GM18951 (cell line): ENCODE measurements around the gene SERPINA5.
"Not testable (repeated sequence)": the region's sequence is repeated elsewhere in the genome, so short reads cannot be mapped to it uniquely, and the experiment has no call there.

ENCODE experiments used
- POLR2A ChIP-seq: IDR thresholded peaks from 4 replicates; pipeline ENCODE4 v1.6.1; 2011; ENCODE audit warnings: mild to moderate bottlenecking; ENCODE audit not compliant: insufficient read length, insufficient read depth; ENCODE audit errors: extremely low read depth
- in situ Hi-C: fragments of 300-500 bp; cut with MboI; formaldehyde crosslinking; loops from one replicate; pipeline ENCODE4 v1.12.0; 2022; ENCODE audit warnings: low sequenced_read_pairs, mixed read lengths, inconsistent platforms; ENCODE audit not compliant: unreplicated experiment

Gene SERPINA5

DNA sequence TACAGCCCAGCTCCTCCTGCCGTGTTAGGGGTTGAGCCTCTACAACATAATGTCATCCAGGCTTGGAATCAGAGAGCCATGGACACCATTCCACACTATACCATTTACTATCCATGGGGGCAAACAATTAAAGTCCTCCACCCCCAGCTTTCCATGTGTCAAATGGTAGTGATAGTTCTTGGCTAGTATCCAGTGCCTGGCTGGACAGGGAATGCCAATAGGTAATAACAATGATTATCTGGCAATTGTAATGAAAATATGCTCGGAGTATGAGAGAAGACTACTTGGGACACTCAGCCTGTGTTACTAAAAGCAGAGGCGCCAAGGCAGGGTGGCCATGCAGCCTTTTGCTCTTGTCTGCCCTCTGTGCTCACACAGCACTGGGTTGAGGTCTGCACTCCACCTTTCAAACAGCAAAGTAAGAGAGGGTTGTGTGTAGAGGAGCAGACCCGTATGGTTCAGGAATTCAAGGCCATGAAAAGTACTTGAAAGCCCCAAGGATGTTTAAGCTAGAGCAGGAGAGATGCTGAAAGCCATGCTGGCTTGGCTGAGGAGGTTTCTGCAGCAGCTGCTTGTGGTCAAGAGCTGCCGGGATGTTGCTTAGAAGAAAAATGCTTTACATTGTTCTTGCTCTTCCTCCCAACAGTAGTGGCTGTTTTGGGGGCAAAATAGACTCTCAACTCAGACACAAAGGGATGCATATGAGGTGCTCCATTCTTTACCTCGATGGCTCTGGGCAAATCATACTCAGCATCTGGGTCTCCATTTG, 41.6 kb downstream of the SERPINA5 start:
- in situ Hi-C loops = no loop called here
- no peak for TF ChIP-seq POLR2A

DNA sequence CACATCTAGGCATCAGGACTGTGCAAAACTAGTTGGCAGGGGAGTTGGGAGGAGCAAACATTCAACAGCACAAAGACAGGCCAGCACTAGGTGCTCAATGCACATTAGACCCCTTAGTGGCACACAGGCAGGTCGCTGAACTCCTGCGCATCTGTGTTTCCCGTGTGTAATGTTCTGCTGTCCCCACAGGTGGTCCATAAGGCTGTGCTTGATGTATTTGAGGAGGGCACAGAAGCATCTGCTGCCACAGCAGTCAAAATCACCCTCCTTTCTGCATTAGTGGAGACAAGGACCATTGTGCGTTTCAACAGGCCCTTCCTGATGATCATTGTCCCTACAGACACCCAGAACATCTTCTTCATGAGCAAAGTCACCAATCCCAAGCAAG, 42.2 kb downstream of the SERPINA5 start:
- in situ Hi-C loops = no loop called here
- no peak for TF ChIP-seq POLR2A

DNA sequence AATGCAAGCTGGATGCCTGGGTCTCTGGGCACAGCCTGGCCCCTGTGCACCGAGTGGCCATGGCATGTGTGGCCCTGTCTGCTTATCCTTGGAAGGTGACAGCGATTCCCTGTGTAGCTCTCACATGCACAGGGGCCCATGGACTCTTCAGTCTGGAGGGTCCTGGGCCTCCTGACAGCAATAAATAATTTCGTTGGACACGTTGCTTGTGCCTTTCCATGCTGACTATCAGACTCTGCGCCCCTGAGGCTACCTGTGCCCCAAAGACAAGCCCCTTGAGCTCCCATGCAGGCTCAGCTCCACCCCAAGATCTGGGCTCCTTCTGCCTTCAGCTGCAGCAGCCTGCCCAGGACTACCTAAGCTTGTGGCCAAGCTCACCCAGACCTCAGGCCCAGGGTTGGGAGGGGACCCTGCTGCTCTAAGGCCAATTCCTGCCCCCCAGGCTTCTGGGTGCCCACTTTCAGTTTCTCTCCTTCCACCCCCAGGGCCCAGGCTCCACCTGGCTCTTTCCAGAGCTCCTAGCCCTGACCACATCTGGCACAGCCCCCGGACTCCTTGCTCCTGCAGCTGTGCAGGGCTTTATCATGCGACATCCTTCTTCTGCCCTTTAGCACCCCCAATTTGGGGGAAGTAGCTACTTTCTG, 42.8 kb downstream of the SERPINA5 start:
- TF ChIP-seq POLR2A = no peak
- in situ Hi-C loops = no loop called here

DNA sequence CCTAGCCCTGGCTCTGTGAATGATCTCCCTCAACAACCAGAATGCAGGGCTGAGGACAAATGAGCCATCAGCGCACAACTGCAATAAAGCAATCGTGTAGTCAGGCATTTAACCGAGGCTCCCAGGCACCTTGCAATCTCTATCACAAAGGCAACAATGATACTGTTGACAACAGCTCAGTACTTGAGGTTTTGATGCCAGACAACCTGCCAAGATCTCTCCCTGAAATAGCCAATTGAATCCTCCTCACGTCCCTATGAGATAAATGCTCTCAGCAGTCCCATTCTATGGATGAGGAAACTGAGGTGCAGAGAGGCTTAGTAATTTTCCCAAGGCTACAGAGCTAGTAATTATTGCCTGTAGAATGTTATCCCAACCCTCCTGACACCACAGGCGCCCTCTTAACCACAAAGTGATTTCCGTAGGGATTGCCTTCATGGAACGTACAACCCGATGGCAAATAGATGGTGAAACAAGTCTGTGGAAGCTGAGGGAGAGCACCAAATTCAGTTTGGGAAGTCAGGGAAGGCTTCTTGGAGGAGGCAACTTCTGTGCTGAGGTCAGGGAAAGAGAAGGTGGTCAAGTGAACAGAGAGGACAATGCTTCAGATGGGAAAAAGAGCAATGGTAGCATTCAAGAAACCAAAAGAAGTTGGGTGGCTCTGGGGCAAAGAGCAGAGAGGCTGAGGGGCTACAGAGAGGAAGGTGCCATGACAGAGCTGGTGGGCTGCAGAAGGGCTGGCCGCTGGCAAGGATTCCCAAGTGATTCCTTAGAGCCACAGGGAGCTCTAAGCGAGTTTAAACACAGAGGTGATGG, 43.5 kb downstream of the SERPINA5 start:
- TF ChIP-seq POLR2A = no peak
- in situ Hi-C loops = no loop called here

DNA sequence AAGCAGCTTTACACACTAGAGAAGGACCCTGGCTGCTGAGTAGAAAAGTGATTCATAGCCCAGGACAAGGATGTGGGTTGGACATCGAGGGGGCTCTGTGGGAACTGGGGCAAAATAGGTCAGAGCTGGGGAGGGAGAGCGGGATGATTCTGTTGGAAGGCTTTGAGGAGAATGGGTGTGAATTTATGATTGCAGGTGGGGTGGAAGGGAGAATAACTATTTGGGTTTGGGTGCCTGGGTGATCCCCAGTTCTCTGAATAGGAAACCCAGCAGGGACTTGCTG, 44.1 kb downstream of the SERPINA5 start:
- no peak for TF ChIP-seq POLR2A
- in situ Hi-C loops = no loop called here

DNA sequence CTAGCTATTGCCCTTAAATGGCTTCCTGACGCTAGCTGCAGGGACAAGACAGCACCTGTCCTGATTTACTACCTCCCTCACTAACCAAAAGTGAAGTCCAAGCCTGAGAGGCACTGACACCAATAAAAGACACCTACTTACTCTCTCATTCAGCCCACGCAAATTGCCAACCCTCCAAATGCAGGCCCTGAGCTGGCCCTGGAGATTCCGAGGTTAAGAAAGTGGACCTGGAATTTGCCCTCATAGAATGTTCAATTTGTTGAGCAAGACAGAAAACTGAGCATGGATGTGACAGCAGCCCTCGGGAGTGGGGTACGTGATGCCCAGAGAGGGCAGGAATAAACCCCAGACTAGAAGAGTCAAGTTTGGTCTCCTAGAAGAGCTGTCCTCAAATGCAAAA, 47.4 kb downstream of the SERPINA5 start:
- no peak for TF ChIP-seq POLR2A
- in situ Hi-C loops = no loop called here

DNA sequence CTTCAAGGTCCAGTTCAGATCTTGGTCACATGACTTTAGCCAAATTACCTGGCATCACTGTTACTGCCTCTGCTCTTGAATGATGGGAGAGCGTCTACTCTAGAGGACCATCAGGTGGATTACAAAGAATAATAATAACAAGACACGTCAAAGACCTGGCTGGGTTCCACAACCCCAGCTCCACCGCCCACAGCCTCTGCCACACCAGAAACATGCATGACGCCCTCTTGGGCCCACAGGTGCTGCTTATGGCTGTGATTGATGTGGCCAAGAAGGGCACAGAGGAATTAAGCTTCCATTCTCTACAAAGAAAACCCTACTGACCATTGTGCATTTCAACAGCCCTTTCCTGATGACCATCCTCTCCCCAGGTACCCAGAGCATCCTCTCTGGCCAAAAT, 49.2 kb downstream of the SERPINA5 start:
- in situ Hi-C loops = no loop called here
- no peak for TF ChIP-seq POLR2A

DNA sequence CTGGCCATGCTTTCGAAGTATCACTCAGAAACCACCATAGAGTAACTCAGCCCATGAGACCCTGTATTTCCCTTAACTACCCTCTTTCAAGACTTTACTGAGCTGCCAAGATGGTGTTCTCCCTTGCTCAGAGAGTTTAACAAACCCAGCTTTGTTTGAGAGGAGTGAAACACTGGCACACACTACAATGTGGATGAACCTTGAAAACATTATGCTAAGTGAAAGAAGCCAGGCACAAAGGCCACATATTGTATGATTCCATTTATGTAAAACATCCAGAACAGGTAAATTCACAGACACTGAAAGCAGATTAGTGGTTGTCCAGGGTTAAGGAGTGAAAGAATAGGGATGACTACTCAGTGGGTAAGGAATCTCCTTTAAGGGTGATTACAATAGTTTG, 49.8 kb downstream of the SERPINA5 start:
- in situ Hi-C loops = no loop called here
- TF ChIP-seq POLR2A = no peak

DNA sequence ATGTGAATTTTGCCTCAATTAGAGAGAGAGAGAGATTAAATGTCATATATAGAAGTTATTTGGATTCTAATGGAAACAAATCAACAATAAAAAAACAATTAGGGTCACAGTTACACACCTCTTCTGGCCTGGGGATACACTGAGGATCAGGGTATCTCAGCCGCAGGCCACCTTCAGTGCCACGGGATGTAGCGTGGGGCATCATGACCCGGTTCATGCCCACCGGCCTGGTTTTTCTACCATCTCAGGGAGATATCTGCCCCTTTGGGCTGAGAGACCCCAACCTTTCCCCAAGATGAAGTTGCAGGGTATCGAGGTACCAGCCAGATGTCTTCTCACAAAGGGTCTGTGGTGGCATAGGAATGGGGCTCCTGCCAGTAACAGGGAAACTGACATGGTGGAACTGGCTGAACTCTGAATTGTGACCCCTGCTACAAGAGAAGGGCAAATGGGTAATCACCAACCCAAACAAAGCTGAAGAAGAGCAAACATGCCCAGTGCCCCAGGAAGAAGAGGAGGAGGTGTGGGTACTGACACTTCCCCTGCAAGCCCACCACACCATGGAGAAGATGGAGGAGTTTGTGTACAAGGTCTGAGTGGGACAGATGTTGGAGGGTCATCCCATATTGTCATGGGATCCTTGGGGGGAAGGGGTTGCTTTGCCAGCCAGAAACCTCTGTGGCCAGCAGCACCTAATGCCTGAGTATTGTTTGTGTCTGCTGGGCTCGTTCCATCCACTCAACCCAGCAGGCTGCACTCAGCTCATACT, 50.5 kb downstream of the SERPINA5 start:
- no peak for TF ChIP-seq POLR2A
- in situ Hi-C loops = no loop called here

DNA sequence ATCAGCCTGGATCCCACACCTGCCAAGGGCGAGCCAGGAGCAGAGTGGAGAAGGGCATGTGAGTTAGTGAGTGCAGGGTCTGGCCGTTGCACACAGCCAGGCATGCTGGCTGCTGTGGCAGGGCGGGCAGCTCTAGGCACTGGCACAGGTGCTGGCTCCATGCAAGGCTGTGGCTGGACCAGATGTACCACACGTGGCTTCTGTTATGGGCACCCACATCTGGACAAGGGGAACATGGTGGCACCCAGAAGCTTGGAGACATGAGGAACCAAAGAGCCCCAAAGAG, 51.0 kb downstream of the SERPINA5 start:
- in situ Hi-C loops = no loop called here
- no peak for TF ChIP-seq POLR2A

DNA sequence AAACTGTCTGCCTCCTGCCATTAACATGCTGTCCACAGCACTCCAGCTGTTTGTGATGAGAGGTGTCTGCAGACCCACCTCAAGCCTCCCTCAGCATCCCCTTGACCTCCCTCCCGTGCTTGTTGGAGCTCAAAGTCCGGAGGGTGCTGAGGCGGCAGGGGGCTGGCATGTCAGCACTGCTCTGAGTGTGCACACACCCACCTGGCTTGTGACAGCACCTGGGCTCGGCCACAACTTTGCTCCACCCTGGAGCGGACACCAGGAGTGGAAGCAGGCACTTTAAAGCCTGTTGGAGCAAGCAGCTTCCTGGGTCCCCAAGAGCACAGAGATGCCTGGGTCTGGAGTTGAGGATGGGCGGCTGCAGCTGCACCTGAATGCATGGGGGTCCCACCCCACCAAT, 51.9 kb downstream of the SERPINA5 start:
- no peak for TF ChIP-seq POLR2A

DNA sequence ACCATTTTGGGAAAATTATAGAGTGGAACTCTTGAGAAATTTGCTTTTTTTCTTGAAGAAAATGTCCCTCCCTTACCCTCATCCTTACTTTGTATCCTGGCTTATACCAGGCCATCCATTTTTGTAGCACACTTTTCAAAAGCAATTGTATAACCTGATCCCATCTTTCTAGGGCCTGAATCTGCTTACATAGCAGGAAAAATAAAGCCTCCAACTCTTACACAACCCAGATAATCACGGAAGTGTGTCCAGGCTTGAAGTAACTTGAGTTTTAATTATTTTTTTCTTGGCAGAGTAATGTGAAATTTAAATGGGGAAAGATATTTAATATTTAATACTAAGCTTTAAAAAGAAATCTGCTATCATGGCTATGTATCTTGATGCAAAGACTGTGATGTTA, 53.9 kb downstream of the SERPINA5 start:
- TF ChIP-seq POLR2A = no peak
- in situ Hi-C loops = no loop called here

More for the DNA sequence above, 51.9 kb downstream of the SERPINA5 start:
- in situ Hi-C loops = no loop called here

DNA sequence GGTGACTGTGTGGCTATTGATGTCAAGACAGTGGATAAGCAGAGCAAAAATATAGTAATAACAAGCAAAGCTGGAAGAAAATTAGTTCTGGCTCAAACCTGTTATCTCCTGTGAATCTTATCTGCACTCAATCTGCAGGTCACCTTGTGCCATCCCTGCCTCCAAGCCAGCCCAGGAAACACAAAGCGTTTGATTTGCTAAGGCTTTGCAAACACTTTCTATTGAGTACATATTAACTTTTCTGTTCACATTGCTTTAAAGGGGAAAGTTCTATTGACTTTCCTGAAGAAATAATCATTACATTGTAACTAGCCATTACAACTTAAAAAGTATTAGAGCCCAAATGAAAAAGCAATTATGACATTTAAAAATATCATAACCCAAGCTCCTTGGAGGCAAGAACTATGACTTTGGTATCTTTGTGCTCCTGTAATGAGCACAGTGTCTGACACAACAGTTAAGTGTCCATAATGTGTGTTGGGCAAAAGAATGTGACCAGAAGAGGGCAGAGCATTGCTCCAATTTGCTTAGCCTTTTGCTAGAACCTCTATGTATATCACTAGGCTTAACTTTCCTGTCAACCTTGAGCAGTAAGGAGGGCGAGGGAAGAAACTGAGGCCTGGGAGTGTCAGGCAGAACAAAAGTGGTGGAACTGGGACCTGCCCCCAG, 55.7 kb downstream of the SERPINA5 start:
- no peak for TF ChIP-seq POLR2A
- in situ Hi-C loops = no loop called here

DNA sequence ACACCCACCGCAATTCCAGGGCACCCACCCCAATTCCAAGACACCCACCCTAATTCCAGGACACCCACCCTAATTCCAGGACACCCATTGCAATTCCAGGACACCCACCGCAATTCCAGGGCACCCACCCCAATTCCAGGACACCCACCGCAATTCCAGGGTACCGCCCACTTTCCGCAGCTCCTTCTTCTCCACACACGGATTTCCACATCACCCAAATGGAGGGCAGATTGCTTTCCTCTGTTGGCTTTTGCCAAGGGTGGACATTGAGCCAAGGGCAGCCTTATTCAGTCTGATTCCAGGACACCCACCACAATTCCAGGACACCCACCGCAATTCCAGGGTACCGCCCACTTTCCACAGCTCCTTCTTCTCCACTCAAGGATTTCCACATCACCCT, 56.6 kb downstream of the SERPINA5 start:
- in situ Hi-C loops = not testable (repeated sequence)
